Loucy (cell line): ENCODE measurements around the gene TMOD1.

Experiments used
- CTCF ChIP-seq: fragments of 200-600 bp; sonication (generic); conservative IDR thresholded peaks from 2 replicates; pipeline ENCODE4 v1.5.1; 2014; ENCODE audit warnings: mild to moderate bottlenecking, antibody characterized with exemption, low read length
- EZH2phosphoT487 ChIP-seq: fragments of 200-600 bp; IDR thresholded peaks from 2 replicates; pipeline ENCODE4 v1.6.1; 2018; ENCODE audit warnings: antibody characterized with exemption, mild to moderate bottlenecking, moderate library complexity, borderline replicate concordance

- TF ChIP-seq CTCF = no peak
- no peak for TF ChIP-seq EZH2phosphoT487
These were observed 4.4 kb downstream of the TMOD1 start for GRCh38 chr9:97505845-97506244.
